ENCODE measurements around the gene WHAMM. TPM values are rescaled to one million over a fixed set of nuclear protein-coding genes. Genes with fewer than 3 reads are reported as not detected.

WHAMM gene
- total and polyA plus RNA-seq, 2 of the 4 experiments (the other 2 are of a cell fraction): 1.4 to 4.1 TPM

GRCh38 chr15:82810890-82811426 is 1.5 kb downstream of the WHAMM start:
- peaks cover 16 to 30% of the 10 kb centered on the region in 2 experiments for H3K79me1 ChIP-seq (ENCODE audit: low read depth in 1 of 2, low read length in 2 of 2)
- dilution Hi-C loops (cut with HindIII; ENCODE audit: low sequenced_read_pairs, unreplicated experiment): no loop called here
- peak overlapping the region; percentile 81; the same call in 1 of the 2 replicates for H3K14ac ChIP-seq (replicated peaks; ENCODE audit: low read depth, low read length)
- H3K56ac ChIP-seq (ENCODE audit: extremely low read depth, insufficient read depth, low read length): peak overlapping the region; percentile 72
- no peak overlapping the region for H2BK15ac ChIP-seq (ENCODE audit: low read depth, low read length)
- no peak overlapping the region for H2AK9ac ChIP-seq (replicated peaks; ENCODE audit: low read depth, low read length, poor library complexity)
- POLR2A ChIA-PET (ENCODE audit: unreplicated experiment): no interaction called here
- H3K4ac ChIP-seq (ENCODE audit: low read depth, low read length): peak overlapping the region; percentile 69; the same call in 1 of the 2 replicates
- H2AFZ ChIP-seq (replicated peaks; ENCODE audit: low read length, poor library complexity): no peak overlapping the region
- ATAC-seq (ENCODE audit: low read depth) (no peak), DNase-seq (no peak)
- peaks cover 7% of the 10 kb centered on the region; the same call in 1 of the 2 replicates for H4K20me1 ChIP-seq (ENCODE audit: insufficient read depth, low read length)
- CTCF ChIA-PET: interaction anchor here (1.6 kb wide), 1 partner anchor 14 kb away, joined by 3 read pairs; no protein-coding TSS in a partner anchor
- no peak overlapping the region for H2BK20ac ChIP-seq (ENCODE audit: low read depth, low read length)
- peak overlapping the region; percentile 86 for H3K9ac ChIP-seq (ENCODE audit: low read depth, low read length)
- BruUV-seq (replicated peaks): TSS peak; percentile 36
- peak overlapping the region; percentile 20; the same call in 1 of the 2 replicates for H2AK5ac ChIP-seq (ENCODE audit: low read depth, low read length)
- intact Hi-C loops (cut with micrococcal nuclease): loop anchor here (5.0 kb wide), 1 partner anchor 191 kb away; no protein-coding TSS in a partner anchor
- H3K4me2 ChIP-seq (ENCODE audit: low read depth, low read length): peak overlapping the region; percentile 92
- H3K23ac ChIP-seq (ENCODE audit: low read depth, low read length): peak overlapping the region; percentile 88; the same call in 1 of the 2 replicates
- H4K5ac ChIP-seq (ENCODE audit: low read depth, low read length): peak overlapping the region; percentile 49; the same call in 1 of the 2 replicates
- peak overlapping the region; percentile 66; the same call in 1 of the 2 replicates for H3K18ac ChIP-seq (ENCODE audit: low read depth, low read length)
- no peak for TF ChIP-seq RFX5 (IDR thresholded peaks at IDR 0.05; ENCODE audit: low read depth, low read length)
- no peak for TF ChIP-seq ELK1 (IDR thresholded peaks at IDR 0.05; ENCODE audit: borderline replicate concordance, low read depth, low read length)
- no peak for TF ChIP-seq POLR2A (IDR thresholded peaks at IDR 0.05; ENCODE audit: low read depth, low read length)
- TF ChIP-seq MXI1 (IDR thresholded peaks at IDR 0.05; ENCODE audit: borderline replicate concordance, low read depth, low read length): no peak
- no peak for TF ChIP-seq FOS (IDR thresholded peaks at IDR 0.05; ENCODE audit: low read depth, low read length)
- no peak for TF ChIP-seq CTCF (conservative IDR thresholded peaks at IDR 0.05; ENCODE audit: low read depth, low read length)
- TF ChIP-seq MAZ (IDR thresholded peaks at IDR 0.05; ENCODE audit: borderline replicate concordance, low read depth, low read length): no peak
- TF ChIP-seq RAD21 (IDR thresholded peaks at IDR 0.05; ENCODE audit: low read length): no peak
- no peak for TF ChIP-seq USF2 (IDR thresholded peaks at IDR 0.05; ENCODE audit: low read depth, low read length)
- no peak for TF ChIP-seq CEBPB (IDR thresholded peaks at IDR 0.05; ENCODE audit: low read depth, low read length)
- no peak for TF ChIP-seq NFE2L2 (IDR thresholded peaks at IDR 0.05; ENCODE audit: low read depth, low read length)
- H3K27me3 ChIP-seq (ENCODE audit: control insufficient read depth, insufficient read depth, low read length): no peaks in the 10 kb centered on the region
- H2BK5ac ChIP-seq (ENCODE audit: low read depth, low read length, poor library complexity, severe bottlenecking): peak overlapping the region; percentile 96
- peak overlapping the region; percentile 88 for H3K4me3 ChIP-seq (ENCODE audit: insufficient read depth, low read depth, low read length)
- H4K8ac ChIP-seq (ENCODE audit: low read depth in 2 of 2, low read length in 2 of 2): peak overlapping the region in 1 of 2 experiments; percentile 44; a peak in 3 of 4 replicates
- 0 out of 2 replicates have a peak, but pooled peaks cover 5% of the 10 kb centered on the region for H3K9me1 ChIP-seq (ENCODE audit: insufficient read depth, low read length)
- H2BK120ac ChIP-seq (ENCODE audit: low read depth, low read length): peak overlapping the region; percentile 54; the same call in 1 of the 2 replicates
- no peak overlapping the region for H4K91ac ChIP-seq (ENCODE audit: insufficient read depth, low read depth, low read length)
- peaks cover 11% of the 10 kb centered on the region for H3K36me3 ChIP-seq (ENCODE audit: control insufficient read depth, insufficient read depth, low read length)
- no CpG with 5 or more reads among the region's 6 CpGs for WGBS, 2 experiments (ENCODE audit: extremely low coverage in 2 of 2, insufficient read length in 1 of 2)
- no peaks in the 10 kb centered on the region for H3K4me1 ChIP-seq (ENCODE audit: control insufficient read depth, insufficient read depth, low read length)
- H3K27ac ChIP-seq (ENCODE audit: insufficient read depth, low read length): peak overlapping the region; percentile 92
- in situ Hi-C loops (cut with MboI; ENCODE audit: low sequenced_read_pairs): loop anchor here (10.0 kb wide), 1 partner anchor 56 kb away; no protein-coding TSS in a partner anchor
- no peaks in the 10 kb centered on the region for H3K9me3 ChIP-seq (ENCODE audit: control insufficient read depth, insufficient read depth, low read length)
